K562 (cell line): ENCODE measurements around the gene PRR14. TPM values are rescaled to one million over a fixed set of nuclear protein-coding genes. Genes with fewer than 3 reads are reported as not detected.

Experiments used
- ATF1 ChIP-seq, 2 experiments: fragments of 450-650 bp in 1 of 2; IDR thresholded peaks; 2 replicates each; pipeline ENCODE4 v1.6.1; 2016; ENCODE audit warnings: missing compliant biosample characterization in 1 of 2, missing genetic modification characterization in 1 of 2
- BCOR ChIP-seq: fragments of 450-650 bp; IDR thresholded peaks from 2 replicates; pipeline ENCODE4 v1.6.1; 2016
- NEUROD1 ChIP-seq: fragments of 150-350 bp; IDR thresholded peaks from 2 replicates; pipeline ENCODE4 v1.6.1; 2014; ENCODE audit warnings: borderline replicate concordance, low read length, low read depth; ENCODE audit not compliant: partially characterized antibody
- RERE ChIP-seq: sonication (generic); formaldehyde crosslinking; IDR thresholded peaks from 2 replicates; pipeline ENCODE4 v1.8.0; 2023; ENCODE audit warnings: missing genetic modification reagents, mild to moderate bottlenecking, borderline replicate concordance
- SETDB1 ChIP-seq: IDR thresholded peaks from one replicate; pipeline ENCODE4 v1.6.1; 2012; ENCODE audit warnings: low read length, control low read depth, inconsistent platforms
- TCF7L2 ChIP-seq: fragments of 150-350 bp; IDR thresholded peaks from 2 replicates; pipeline ENCODE4 v1.6.1; 2016; ENCODE audit warnings: low read depth, mild to moderate bottlenecking, low read length, moderate library complexity
- THRAP3 ChIP-seq: fragments of 450-650 bp; IDR thresholded peaks from 2 replicates; pipeline ENCODE4 v1.6.1; 2016; ENCODE audit warnings: mild to moderate bottlenecking, inconsistent platforms, borderline replicate concordance
- TSHZ1 ChIP-seq: fragments of 250-450 bp; sonication (Bioruptor Pico); IDR thresholded peaks from 2 replicates; pipeline ENCODE4 v1.4.0; 2020; ENCODE audit warnings: mild to moderate bottlenecking, moderate library complexity
- ZC3H4 ChIP-seq: sonication (generic); formaldehyde crosslinking; IDR thresholded peaks from 2 replicates; pipeline ENCODE4 v1.9.0; 2021; ENCODE audit warnings: missing genetic modification reagents, borderline replicate concordance
- ZNF133 ChIP-seq: fragments of 250-450 bp; sonication (Bioruptor Pico); IDR thresholded peaks from 2 replicates; pipeline ENCODE4 v1.4.0; 2020; ENCODE audit warnings: mild to moderate bottlenecking
- ZNF239 ChIP-seq: fragments of 250-450 bp; sonication (Bioruptor Pico); IDR thresholded peaks from 2 replicates; pipeline ENCODE4 v1.4.0; 2020; ENCODE audit warnings: mild to moderate bottlenecking
- ZNF280B ChIP-seq: fragments of 250-450 bp; sonication (Bioruptor Pico); IDR thresholded peaks from 2 replicates; pipeline ENCODE4 v1.5.1; 2021; ENCODE audit warnings: mild to moderate bottlenecking
- ZNF408 ChIP-seq: fragments of 250-450 bp; sonication (Bioruptor Pico); IDR thresholded peaks from 2 replicates; pipeline ENCODE4 v1.4.0; 2020; ENCODE audit warnings: low read depth, mild to moderate bottlenecking, moderate library complexity
- polyA plus RNA-seq, 8 experiments: library from polyadenylated mRNA; depleted of rRNA in 4 of 8; stranded (reverse) in 5 of 8; unstranded in 3 of 8; fragments of >200 nt; fragmentation: Nextera tagmentation in 2 of 8; fragmentation: Illumina TruSeq in 1 of 8; extraction: Ambion mirVana in 2 of 8; extraction: Trizol in 1 of 8; gene quantifications; 2 replicates each; pipeline versions ENCODE4 v1.2.1 to v1.2.3, GENCODE V29; 2011 to 2014; ENCODE audit warnings: inconsistent platforms in 1 of 8, missing spikeins in 1 of 8
- total RNA-seq, 7 experiments: library from RNA; depleted of rRNA in 6 of 7; stranded (reverse); fragments of >200 nt in 6 of 7; fragmentation: Illumina TruSeq in 2 of 7; extraction: Trizol in 2 of 7; gene quantifications; 2 replicates each; pipeline versions ENCODE4 v1.2.1 to v1.2.3, GENCODE V29; 2011 to 2021; ENCODE audit warnings: low replicate concordance in 1 of 7
- TF ChIP-seq, protein P1 (sequence below): sonication (generic); formaldehyde crosslinking; IDR thresholded peaks from 2 replicates; pipeline ENCODE4 v1.8.1; 2023; ENCODE audit warnings: mild to moderate bottlenecking, missing genetic modification reagents

Gene PRR14
- total and polyA plus RNA-seq, 9 of the 15 experiments (the other 6 are each of a cell fraction or from before 2014, with no cell fraction given): 2.2 to 63.1 (median 11.5) TPM

GRCh38 chr16:30698816-30699614, 48.3 kb downstream of the PRR14 start, which contains the start of gene SRCAP (continued):
- TF ChIP-seq ZNF280B (no peak), THRAP3 (no peak), ZC3H4 (peak; percentile 71; the same call in 1 of the 2 replicates), TSHZ1 (CRISPR knock-in tag) (no peak), RERE (CRISPR knock-in tag) (no peak), NEUROD1 (no peak), BCOR (no peak; the same call in 1 of the 2 replicates), ZNF408 (no peak), SETDB1 (no peak), ZNF133 (peak; percentile 73; the same call in 1 of the 2 replicates), ATF1 (CRISPR knock-in tag; IDR thresholded peaks at IDR 0.05) (no peak), ATF1 (tag; IDR thresholded peaks at IDR 0.05) (0 out of 2 replicates have a peak, but pooled peaks have one; percentile 18), ZNF239 (CRISPR knock-in tag) (no peak), TCF7L2 (no peak)
- TF ChIP-seq, protein P1, sequence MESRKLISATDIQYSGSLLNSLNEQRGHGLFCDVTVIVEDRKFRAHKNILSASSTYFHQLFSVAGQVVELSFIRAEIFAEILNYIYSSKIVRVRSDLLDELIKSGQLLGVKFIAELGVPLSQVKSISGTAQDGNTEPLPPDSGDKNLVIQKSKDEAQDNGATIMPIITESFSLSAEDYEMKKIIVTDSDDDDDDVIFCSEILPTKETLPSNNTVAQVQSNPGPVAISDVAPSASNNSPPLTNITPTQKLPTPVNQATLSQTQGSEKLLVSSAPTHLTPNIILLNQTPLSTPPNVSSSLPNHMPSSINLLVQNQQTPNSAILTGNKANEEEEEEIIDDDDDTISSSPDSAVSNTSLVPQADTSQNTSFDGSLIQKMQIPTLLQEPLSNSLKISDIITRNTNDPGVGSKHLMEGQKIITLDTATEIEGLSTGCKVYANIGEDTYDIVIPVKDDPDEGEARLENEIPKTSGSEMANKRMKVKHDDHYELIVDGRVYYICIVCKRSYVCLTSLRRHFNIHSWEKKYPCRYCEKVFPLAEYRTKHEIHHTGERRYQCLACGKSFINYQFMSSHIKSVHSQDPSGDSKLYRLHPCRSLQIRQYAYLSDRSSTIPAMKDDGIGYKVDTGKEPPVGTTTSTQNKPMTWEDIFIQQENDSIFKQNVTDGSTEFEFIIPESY (CRISPR knock-in tag): peak; percentile 47; the same call in 1 of the 2 replicates
